ENCODE data around the gene RNLS. TPM values are rescaled to one million over a fixed set of nuclear protein-coding genes. Genes with fewer than 3 reads are reported as not detected.

The RNLS gene
- total and polyA plus RNA-seq, 2 of the 8 experiments (the other 6 are each of a cell fraction or from before 2014, with no cell fraction given): 7.5 to 12.7 TPM

GRCh38 chr10:88474884-88475844 lies 108.0 kb downstream of the RNLS start:
- Histone ChIP-seq H3K79me1 (ENCODE audit: low read depth, low read length) (no peaks in the 10 kb centered on the region), H3K23me2 (ENCODE audit: low read depth, low read length) (0 out of 2 replicates have a peak, but pooled peaks cover 2% of the 10 kb centered on the region), H3K4ac (replicated peaks; ENCODE audit: insufficient read length, low read depth, low read length) (no peak overlapping the region), H2BK120ac (replicated peaks; ENCODE audit: low read depth, low read length) (no peak overlapping the region), H2AFZ (ENCODE audit: low read length) (no peak overlapping the region), H3K56ac (replicated peaks; ENCODE audit: insufficient read length, low read depth, low read length) (no peak overlapping the region), H4K8ac (ENCODE audit: extremely low read depth, insufficient read depth, low read length) (no peak overlapping the region), H2BK15ac (ENCODE audit: low read length) (no peak overlapping the region), H3K27me3 (replicated peaks in 1 of 4; ENCODE audit: control insufficient read depth in 3 of 4, extremely low read depth in 1 of 4, insufficient read depth in 3 of 4, low read length in 3 of 4) (no peaks in the 10 kb centered on the region), H2BK12ac (ENCODE audit: low read depth, low read length) (no peak overlapping the region), H3K36me3 (ENCODE audit: control insufficient read depth in 2 of 4, insufficient read depth in 4 of 4, low read length in 3 of 4) (no peaks in the 10 kb centered on the region), H2AK5ac (ENCODE audit: low read depth, low read length) (no peak overlapping the region), H3K14ac (ENCODE audit: insufficient read length) (no peak overlapping the region), H3K23ac (ENCODE audit: insufficient read length) (no peak overlapping the region), H3K9me3 (ENCODE audit: insufficient read depth in 2 of 2, low read depth in 1 of 2, low read length in 1 of 2) (peaks cover 6 to 8% of the 10 kb centered on the region in 2 experiments; a peak in 3 of 4 replicates), H3K18ac (ENCODE audit: extremely low read depth, low read length) (no peak overlapping the region), H3K4me3 (ENCODE audit: extremely low read depth in 1 of 4, insufficient read depth in 2 of 4, low read depth in 3 of 4, low read length in 4 of 4) (no peak overlapping the region), H4K5ac (ENCODE audit: insufficient read length, low read depth, low read length) (no peak overlapping the region), H3K4me1 (replicated peaks in 1 of 4; ENCODE audit: control insufficient read depth in 3 of 4, insufficient read depth in 4 of 4, low read length in 3 of 4) (peaks cover 0 to 7% (median 5%) of the 10 kb centered on the region in 4 experiments; a peak in 4 of 7 replicates), H4K20me1 (replicated peaks in 1 of 2; ENCODE audit: control insufficient read depth in 1 of 2, insufficient read depth in 2 of 2, low read length in 2 of 2) (no peaks in the 10 kb centered on the region), H4K91ac (replicated peaks; ENCODE audit: insufficient read length, low read length) (no peak overlapping the region), H3K27ac (ENCODE audit: low read depth, low read length) (no peak overlapping the region), H3K9ac (replicated peaks in 1 of 4; ENCODE audit: extremely low read depth in 1 of 4, low read depth in 3 of 4, low read length in 3 of 4) (no peak overlapping the region), H3K79me2 (ENCODE audit: control insufficient read depth in 1 of 2, insufficient read depth in 2 of 2, low read length in 2 of 2) (no peaks in the 10 kb centered on the region), H2BK5ac (ENCODE audit: low read depth, low read length) (no peak overlapping the region), H3K4me2 (ENCODE audit: insufficient read depth in 1 of 2, low read depth in 2 of 2, low read length in 2 of 2) (0 out of 4 replicates have a peak overlapping the region, but pooled peaks of 1 of the 2 experiments have one; percentile 18), H2BK20ac (ENCODE audit: low read length) (no peak overlapping the region)
- no peak for FAIRE-seq
- CTCF ChIA-PET (ENCODE audit: partially characterized antibody): interaction anchor here (1.0 to 1.2 kb wide), 2 partner anchors 12 to 283 kb away, joined by 3 read pairs; no protein-coding TSS in a partner anchor
- no peak for DNase-seq (ENCODE audit: low read depth in 1 of 2, low spot score in 2 of 2)
- TF ChIP-seq CREB1 (IDR thresholded peaks at IDR 0.05) (no peak), FOSL1 (IDR thresholded peaks at IDR 0.05; ENCODE audit: insufficient read depth, low read depth, low read length) (no peak), CHD2 (IDR thresholded peaks at IDR 0.05; ENCODE audit: low read length) (no peak), USF2 (IDR thresholded peaks at IDR 0.05; ENCODE audit: low read length) (no peak), PHF8 (conservative IDR thresholded peaks at IDR 0.05; ENCODE audit: low read depth, low read length) (no peak), NRF1 (IDR thresholded peaks at IDR 0.05; ENCODE audit: low read depth, low read length) (no peak), E2F6 (IDR thresholded peaks at IDR 0.05) (no peak), YY1 (IDR thresholded peaks at IDR 0.05; ENCODE audit: low read depth, low read length) (no peak), POU5F1 (IDR thresholded peaks at IDR 0.05; ENCODE audit: low read depth, low read length) (no peak)
- POLR2A ChIA-PET (ENCODE audit: partially characterized antibody): no interaction called here
- 72% methylated on average over 7 of the region's 7 CpGs; no CpG with 5 or more reads in 1 of the 2 experiments for WGBS, 2 experiments (ENCODE audit: extremely low coverage in 1 of 2, insufficient coverage in 1 of 2, insufficient read length in 1 of 2, insufficient replicate concordance in 2 of 2, low coverage in 1 of 2, low lambda C conversion rate in 2 of 2, missing lambda C conversion rate in 1 of 2)
